Endothelial cell of umbilical vein (primary cell): ENCODE data around the gene NOXA1.

Experiments used
- EZH2 ChIP-seq: IDR thresholded peaks from 2 replicates; pipeline ENCODE4 v1.6.1; 2012; ENCODE audit warnings: borderline replicate concordance, low read depth, mild to moderate bottlenecking, moderate library complexity, low read length, inconsistent platforms; ENCODE audit not compliant: severe bottlenecking
- FOS ChIP-seq: IDR thresholded peaks from 2 replicates; pipeline ENCODE4 v1.6.1; 2011; ENCODE audit warnings: mild to moderate bottlenecking, low read length, moderate library complexity, borderline replicate concordance; ENCODE audit not compliant: insufficient read depth
- GATA2 ChIP-seq: IDR thresholded peaks from 2 replicates; pipeline ENCODE4 v1.7.0; 2011; ENCODE audit warnings: low read depth, mild to moderate bottlenecking, moderate library complexity, mixed read lengths, low read length; ENCODE audit not compliant: insufficient read length, insufficient read depth
- JUN ChIP-seq: IDR thresholded peaks from 2 replicates; pipeline ENCODE4 v1.6.1; 2011; ENCODE audit warnings: borderline replicate concordance, low read depth; ENCODE audit not compliant: insufficient read length, insufficient read depth
- MYC ChIP-seq: IDR thresholded peaks from one replicate; pipeline ENCODE4 v1.6.1; 2011; ENCODE audit warnings: mild to moderate bottlenecking, low read depth, low read length
- POLR2A ChIP-seq: IDR thresholded peaks from 2 replicates; pipeline ENCODE4 v1.6.1; 2012; ENCODE audit warnings: low read depth, mild to moderate bottlenecking, control low read depth, low read length
- POLR2AphosphoS5 ChIP-seq: IDR thresholded peaks from 2 replicates; pipeline ENCODE4 v1.6.1; 2012; ENCODE audit warnings: low read depth, mild to moderate bottlenecking, control low read depth, low read length, moderate library complexity; ENCODE audit not compliant: insufficient read depth
- TF ChIP-seq, protein P1 (sequence below), 2 donors: IDR thresholded peaks; 1 replicate in 1 of 2; 2 replicates in 1 of 2; pipeline ENCODE4 v1.5.1; 2011; ENCODE audit warnings: low read length in 2 of 2, mild to moderate bottlenecking in 2 of 2, moderate library complexity in 2 of 2, control low read depth in 1 of 2, inconsistent platforms in 1 of 2, low read depth in 1 of 2; ENCODE audit not compliant: insufficient read depth in 1 of 2; ENCODE audit errors: extremely low read depth in 1 of 2
- TF ChIP-seq, protein P2 (sequence below): IDR thresholded peaks from 2 replicates; pipeline ENCODE4 v1.6.1; 2011; ENCODE audit not compliant: insufficient read depth, insufficient read length

DNA sequence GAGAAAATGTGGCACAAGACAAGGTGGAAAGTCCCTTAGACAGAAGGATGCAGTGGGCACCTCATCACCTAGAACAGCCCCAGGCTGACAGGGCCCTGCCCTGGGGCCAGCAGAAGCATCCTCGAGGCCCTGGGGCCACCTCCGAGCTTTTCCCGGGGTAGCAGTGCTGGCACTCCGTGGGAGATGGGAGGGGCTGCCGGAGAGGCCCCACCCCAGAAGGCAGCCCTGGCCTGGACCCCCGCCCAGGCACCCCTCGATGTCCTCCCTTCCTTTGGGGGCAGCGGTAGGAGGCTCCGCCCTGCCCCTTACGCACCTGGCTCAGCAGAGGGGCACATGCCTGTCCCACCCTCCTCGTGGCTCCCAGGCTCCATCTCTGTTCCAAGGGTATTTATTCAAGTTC lies 53.7 kb downstream of the NOXA1 start:
- TF ChIP-seq MYC, result no peak
- TF ChIP-seq POLR2AphosphoS5, result no peak
- TF ChIP-seq, protein P1, sequence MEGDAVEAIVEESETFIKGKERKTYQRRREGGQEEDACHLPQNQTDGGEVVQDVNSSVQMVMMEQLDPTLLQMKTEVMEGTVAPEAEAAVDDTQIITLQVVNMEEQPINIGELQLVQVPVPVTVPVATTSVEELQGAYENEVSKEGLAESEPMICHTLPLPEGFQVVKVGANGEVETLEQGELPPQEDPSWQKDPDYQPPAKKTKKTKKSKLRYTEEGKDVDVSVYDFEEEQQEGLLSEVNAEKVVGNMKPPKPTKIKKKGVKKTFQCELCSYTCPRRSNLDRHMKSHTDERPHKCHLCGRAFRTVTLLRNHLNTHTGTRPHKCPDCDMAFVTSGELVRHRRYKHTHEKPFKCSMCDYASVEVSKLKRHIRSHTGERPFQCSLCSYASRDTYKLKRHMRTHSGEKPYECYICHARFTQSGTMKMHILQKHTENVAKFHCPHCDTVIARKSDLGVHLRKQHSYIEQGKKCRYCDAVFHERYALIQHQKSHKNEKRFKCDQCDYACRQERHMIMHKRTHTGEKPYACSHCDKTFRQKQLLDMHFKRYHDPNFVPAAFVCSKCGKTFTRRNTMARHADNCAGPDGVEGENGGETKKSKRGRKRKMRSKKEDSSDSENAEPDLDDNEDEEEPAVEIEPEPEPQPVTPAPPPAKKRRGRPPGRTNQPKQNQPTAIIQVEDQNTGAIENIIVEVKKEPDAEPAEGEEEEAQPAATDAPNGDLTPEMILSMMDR (IDR thresholded peaks at IDR 0.05; ENCODE audit: extremely low read depth in 1 of 2, insufficient read depth in 1 of 2, low read depth in 1 of 2, low read length in 2 of 2), result no peak
- TF ChIP-seq EZH2, result no peak
- TF ChIP-seq FOS, result no peak
- TF ChIP-seq POLR2A, result no peak
- TF ChIP-seq, protein P2, sequence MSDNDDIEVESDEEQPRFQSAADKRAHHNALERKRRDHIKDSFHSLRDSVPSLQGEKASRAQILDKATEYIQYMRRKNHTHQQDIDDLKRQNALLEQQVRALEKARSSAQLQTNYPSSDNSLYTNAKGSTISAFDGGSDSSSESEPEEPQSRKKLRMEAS, result no peak
- no peak for TF ChIP-seq JUN
- no peak for TF ChIP-seq GATA2
